NCI-H2227 treated with DMSO at 0.1 percent for 48 hours (cell line): ENCODE measurements around the gene AUTS2.

Experiments used
- DNase-seq: peaks from one replicate; lab custom pipeline; 2025; lab: John Stamatoyannopoulos, UW

AUTS2 gene

DNA sequence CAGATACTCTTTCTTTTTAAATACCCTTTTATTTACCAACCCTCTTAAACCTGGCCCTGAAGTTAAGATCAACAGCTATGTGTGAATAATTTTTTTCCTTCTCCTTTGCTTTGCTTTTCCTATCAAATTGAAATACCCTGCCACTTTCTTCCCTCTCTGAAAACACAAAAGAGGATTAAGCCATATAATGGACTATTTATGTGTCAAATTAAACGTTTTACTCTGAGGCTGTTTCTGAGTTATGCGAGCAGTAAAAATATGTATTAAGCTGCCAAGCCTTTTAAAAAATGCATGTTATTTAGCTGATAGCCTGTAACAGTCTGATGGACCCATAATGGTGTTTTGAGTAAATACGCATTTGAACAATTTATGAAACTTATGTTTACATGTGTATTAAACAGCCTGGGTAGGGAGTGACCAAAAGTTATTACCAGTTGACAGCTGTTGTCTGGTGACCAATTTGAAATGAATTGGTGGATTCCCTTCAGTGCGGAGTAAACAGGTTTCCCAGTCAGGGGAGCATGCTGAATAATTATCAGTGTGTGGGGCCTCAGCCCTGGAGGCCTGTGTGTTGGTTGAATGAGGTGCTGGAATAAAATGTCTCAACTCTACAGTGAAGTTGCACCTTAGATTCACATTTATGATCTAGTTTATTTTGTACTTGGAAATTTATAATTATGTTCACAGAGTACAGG, 89.6 kb downstream of the AUTS2 start:
- DNase-seq: peak; percentile 37

DNA sequence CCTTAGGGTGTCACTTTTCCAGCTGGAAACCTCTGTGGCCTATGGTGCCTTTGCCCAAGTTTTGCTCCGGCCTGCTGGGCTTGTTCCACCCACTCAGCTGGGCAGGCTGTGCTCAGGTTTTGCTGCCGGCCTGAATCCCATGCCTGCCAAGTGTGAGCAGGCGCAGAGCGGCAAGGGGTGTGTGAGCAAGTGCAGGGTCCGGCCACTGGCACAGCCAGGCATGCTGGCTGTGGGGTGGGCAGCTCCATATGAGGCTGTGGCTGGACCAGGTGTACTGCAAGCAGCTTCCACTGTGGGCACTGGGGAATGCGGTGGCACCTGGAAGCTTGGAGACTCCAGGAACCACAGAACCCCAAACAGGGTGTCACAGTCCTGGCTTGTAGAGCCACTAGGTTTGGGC, 92.1 kb downstream of the AUTS2 start:
- no peak for DNase-seq

DNA sequence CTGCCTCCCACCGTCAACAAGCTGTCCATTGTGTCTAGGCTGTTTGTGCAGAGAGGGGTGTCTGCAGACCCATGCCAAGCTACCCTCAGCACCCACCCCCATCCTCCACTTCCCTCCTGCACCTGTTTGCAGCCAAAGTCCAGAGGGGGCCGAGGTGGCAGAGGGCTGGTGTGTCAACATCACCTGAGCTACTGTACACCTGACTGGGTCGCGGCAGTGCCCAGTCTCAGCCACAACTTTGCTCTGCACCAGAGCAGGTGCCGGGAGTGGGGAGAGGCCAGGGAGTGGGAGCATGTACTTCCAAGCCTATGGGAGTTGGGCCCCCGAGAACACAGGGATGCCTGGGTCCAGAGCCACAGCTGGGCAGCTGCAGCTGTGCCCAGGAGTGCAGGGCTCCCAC, 93.1 kb downstream of the AUTS2 start:
- no peak for DNase-seq

DNA sequence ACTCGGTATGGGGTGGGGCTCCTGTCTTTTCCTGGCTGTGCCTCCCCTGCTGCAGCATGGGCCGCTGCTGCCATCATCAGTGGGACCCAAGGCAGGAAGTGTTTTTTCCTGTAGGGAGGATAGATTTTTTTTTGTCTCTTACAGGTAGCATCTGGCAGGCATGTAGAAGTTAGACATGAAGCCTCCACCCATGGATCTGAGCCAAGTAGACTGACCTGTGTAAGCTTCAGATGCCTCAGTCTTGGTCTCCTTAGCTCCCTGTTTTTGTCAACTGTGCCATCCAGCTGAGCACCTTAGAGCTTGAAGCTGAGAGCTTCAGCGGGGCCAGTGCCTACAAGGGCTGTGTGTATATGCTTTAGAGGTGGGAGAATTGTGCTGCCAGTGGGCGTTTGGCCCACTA, 93.5 kb downstream of the AUTS2 start:
- DNase-seq: no peak

DNA sequence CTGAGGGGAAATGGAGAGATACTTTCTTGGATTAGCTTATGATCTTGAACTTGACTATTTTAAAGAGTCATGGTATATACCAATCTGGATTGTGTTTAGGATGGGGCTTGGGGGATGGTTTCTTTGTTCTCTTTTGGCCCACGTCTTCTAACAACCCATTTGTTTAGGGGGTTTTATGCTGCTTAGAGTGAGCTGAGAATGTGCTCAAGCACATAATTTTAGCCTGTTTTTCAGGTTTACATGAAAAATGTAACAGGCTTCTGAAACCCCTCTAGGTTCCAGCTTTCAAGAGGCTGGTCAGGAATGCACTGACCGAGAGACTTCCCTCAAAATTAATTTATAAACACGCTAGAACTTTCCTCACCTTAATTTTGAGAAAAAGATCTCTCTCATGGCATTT, 94.3 kb downstream of the AUTS2 start:
- no peak for DNase-seq

DNA sequence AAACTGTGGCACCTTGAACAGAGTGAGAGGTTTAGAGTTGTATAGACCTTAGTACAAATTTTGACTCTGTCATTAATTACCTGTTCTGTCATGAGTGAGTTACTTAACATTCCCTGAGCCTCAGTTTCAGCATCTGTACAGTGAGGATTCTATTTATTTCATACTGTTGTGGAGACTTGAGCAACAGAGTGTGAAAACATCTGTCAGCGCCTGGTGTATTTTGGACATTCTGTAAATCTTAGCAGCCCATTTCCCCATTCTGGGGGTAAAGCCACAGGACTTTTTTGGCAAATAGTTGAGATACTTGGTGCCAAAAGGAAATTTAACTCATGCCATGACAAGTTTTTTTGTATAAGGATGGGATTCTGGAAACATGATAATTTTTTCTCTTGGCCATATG, 94.8 kb downstream of the AUTS2 start:
- DNase-seq: no peak

DNA sequence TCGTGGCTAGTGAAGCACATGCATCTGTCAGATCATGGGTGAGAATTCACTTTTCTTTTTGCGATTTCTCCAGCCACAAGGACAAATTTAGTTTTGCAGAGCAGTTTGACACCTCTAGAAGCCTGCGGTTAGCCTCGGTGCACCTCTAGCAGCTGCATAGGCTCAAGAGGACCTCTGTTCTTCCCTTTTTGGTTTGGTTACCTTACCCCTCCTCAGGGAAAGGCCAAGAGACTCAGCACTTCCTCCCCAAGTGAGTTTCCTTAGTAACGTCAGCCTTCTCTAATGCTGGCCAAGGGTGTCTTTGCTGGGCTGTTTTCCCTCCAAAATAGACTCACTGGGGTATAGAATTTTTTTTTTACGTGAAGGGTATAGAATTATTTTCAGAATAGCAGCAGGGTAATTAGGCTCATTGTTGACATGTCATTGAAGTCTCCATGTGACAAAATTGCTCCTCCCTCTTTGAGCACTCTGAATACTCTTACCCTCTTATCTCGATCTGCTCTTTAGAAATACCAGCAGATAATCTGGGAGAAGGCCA, 97.8 kb downstream of the AUTS2 start:
- no peak for DNase-seq

DNA sequence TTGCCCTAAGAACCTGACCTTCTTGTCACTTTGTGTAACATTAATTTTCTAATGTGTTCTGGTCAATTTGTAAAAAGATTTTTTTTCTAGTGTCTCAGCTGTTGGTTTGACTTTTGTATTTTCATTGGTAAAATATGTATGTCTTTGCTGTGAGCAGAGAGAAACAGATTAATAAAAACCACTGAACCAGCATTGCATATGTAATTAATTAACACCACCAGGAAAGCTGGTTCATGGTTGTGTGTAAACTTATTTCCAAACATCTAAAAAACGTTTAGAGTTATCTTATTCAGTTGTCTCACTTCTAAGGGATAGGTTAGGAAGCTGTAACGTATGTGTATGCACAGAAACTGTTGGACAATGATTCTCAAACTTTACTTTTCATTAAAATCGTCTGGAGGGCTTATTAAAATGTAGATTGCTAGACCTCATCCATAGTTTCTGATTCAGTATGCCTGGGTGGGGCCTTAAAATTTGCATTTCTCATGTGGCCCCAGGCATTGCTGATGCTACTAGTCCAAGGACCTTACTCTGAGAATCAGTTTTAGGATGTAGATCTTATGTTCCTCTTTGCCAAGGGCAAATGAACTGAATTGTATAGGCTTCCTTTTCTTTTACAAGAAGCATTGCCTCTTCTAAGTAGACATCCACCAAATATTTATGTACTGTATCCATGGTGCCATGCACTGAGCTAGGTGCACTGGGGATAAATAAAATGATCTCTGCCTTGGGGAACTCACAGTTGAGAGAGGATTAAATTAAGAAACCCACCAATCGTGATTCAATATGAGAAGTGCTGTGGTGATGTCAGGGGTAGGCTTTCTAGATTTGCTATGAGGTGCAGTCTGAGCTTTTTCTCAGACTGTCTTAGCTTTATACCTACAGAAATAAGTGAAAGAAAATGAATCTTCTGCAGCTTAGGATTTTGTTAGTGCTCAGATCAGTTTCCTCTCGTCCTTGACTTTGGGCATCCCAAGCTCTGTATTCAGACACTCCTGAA, 98.7 kb downstream of the AUTS2 start:
- DNase-seq: no peak

DNA sequence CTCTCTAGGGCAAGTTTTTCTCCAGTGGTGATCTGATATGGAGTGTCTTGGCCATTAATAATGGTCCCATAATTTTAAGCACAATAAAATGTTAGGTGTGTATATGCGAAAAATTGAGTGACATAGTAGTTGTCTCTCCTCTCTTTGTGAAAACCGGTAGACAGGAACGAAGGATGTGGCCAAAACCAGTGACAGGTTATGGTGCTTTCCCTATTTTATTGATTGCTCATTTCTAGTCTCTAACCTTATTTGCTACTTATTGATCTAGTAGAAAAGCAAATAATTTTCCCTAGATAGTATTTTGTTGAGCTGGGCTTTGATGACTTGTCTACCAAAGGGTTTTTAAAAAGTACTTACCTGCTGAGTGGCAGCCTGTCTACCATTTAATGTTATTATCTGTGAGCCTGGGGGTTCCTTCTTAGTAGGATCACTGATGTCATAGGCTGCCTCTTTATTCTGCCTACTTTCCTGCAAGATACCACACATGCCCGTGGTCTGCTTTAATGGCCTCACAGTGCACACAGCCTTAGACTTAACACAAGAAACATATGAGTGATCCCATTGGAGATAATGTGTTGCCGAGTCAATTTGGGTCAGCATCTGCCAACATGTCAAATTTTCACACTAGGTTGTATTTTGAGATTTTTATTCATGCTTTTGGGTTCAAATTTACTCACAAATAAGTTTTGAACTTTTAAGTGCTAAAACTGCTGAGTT, 100.0 kb downstream of the AUTS2 start:
- no peak for DNase-seq

DNA sequence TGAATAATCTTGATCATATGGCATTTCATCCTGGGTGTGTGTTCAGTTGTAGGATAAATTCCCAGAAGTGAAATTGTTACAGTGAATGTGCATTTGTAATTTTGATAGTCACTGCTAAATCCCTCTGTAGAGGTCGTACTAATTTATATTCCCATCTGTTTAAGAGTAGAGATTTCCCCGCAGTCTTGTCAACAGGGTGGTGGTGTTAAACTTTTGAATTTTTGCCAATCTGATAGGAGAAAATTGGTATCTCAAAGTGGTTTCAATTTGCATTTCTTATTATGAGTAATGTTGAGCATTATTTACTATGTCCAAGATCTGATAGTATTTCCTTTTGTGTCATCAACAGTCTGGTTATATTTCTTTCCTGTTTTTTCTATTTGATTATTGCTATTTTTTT, 101.7 kb downstream of the AUTS2 start:
- DNase-seq: no peak

DNA sequence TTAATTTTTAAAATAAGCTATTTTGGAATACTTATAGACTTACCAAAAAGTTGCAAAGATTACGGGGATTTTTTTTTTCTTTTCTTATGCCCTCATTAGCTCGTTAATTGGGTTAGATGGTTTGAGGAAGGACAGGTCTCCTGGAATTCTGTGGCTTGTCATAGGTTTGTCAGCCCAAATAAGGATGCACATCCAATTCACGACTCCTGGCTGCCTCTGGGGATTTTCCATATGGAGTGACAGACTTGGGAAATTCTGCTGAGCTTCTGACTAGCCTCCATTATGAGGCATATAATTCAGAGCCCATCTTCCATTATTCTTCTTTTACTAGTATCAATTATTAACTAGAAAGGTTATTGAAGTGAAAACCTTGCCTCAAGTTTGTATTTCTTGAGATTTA, 102.1 kb downstream of the AUTS2 start:
- DNase-seq: no peak

DNA sequence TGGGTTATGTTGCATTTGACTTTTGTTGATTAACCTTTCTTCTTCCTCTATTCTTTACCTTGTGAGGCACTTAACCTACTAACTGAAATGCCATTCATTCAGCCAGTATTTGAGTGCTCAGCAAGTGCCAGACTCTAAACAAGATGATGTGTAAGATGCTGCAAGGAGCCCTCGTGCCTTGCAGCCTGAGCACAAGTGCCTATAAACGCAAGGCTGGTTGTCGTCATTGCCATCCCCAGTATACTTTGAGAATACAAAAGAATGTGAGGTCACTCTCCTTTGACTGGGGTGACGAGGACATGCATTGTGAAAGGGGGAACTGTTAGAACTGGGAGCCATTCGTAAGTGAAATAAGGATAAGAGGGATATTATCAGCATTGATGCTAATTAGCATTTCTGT, 103.0 kb downstream of the AUTS2 start:
- DNase-seq: no peak

DNA sequence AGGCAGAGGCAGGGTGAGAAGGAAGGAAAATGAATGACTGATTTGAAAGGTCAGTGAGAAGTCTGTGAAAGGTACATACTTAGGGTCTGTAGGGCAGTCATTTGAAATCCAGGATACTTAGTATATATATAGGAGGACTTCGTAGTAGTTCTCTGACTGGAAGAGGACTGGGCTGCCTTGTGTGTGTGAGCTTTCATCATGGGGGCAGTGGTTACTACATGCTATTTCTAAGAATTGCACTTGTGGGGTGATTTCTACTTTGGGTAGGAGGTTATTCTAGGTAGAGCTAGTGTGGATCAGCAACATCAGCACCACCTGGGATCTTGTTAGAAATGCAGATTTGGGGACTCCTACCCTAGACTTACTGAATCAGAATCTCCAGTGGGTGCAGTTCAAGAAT, 104.1 kb downstream of the AUTS2 start:
- no peak for DNase-seq

DNA sequence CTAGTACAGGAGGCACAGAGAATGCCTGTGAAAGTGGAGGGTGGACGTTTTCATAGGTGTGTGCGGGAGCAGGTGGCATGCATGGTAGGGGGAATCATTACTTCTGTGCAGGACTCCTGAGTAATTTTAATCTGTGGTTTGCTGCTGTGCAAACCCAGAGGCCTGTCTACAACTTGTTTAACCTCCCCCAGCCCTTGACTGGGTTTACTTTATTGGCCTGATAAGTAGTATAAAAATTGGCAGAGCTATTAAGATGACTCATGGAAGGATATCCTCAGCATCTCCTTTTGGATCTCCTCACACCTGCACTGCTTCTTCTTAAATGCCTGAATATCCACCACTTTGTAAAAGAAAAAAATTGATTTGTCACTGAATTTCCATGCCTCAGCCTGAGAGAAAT, 104.8 kb downstream of the AUTS2 start:
- no peak for DNase-seq

DNA sequence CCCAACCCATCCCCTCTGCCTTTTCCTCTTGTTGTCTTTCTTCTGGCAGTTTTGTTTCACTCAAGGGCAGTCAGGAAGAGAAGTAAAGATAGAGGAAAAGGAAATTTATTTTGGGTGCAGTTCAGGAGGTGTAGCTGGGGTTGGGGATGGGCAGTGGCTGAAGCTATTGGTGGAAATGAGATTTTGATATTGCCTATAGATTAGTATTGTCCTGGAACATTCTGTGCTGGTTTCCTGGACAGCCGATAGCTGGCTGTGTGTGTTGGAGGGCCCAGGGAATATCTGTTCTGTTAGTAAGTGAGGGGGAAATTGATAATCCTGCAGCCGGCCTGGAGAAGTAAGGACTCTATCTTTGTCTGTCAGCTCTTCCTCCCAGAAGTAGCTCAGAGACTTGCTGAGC, 107.8 kb downstream of the AUTS2 start:
- no peak for DNase-seq

DNA sequence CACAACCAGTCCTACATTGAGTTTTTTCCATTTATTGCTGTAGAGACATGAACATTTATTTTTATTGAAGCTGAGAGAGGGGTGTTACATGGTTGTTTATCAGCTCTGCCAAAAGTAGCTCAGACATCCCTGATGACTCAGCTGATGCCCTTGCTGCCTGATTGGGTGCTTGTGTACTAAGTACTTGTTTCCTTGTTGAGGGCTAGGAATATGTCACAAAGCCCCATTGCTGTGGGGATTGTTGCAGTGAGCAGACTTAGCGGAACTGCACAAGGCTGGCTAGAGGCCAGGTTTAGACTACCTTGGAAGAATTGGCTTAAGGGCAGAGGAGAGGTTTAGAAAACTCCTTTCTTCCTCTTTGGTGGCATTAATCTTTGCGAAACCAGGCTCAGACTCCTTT, 110.6 kb downstream of the AUTS2 start:
- no peak for DNase-seq

DNA sequence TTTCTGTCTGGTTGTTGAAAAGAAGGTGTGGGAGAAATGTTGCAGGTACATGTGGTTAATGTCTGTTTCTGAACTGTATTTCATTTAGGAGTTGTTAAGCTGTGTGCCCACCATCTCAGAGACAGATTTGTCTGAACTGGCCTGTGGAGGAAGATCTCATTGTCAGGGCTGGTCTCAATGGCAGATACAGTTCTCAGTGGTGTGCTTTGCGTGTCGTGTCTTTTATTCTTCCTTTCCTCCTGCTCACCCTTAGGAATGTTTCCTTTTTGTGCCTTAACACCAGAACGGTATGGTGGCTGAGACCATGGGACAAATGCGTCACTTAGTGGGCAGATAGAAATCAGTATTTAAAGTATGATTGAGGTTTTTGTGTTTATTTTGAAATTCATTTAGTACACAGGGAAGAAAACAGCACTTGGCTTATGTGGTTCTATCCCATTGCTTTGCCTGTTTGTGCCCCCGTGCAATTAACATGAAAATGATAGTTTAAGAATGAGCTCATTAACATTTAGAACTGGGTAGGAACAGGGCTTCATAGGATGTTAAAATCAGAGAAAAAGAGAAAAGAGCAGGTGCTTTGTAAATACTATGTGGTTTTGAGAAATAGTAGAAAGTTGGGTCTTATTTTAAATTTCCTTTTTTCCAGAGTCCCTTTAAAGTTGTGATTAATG, 112.6 kb downstream of the AUTS2 start:
- DNase-seq: no peak

DNA sequence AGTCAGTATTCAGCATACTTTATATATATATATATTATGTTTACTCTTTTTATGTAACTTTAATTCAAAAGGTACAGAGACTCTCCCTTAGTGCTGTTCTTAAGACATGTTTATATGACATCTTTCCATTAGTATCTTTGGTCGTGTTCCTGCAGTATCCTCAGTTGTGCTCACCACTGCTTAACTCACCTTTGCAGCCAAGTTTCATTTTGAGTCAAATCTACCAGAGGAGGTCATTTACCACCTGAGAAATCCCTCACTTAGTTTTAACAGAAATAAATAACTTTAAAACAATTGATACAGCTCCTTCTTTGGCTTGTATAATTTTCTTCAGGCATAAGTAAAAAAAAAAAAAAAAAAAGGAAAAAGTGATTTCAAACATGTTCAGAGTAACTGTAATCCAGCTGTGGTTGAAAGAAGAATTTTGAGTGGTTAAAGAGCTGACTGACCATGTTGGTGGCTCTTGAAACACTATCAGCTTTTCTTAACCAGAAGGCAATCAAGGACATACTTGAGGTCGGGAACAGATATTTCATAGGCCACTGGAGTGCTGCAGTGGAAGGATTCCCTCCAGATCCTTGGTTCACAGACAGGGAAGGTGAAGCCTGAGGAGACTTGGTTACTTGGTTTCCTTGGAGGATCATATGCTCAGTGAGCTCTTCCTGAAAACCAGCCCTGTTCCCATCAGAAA, 116.8 kb downstream of the AUTS2 start:
- DNase-seq: no peak

DNA sequence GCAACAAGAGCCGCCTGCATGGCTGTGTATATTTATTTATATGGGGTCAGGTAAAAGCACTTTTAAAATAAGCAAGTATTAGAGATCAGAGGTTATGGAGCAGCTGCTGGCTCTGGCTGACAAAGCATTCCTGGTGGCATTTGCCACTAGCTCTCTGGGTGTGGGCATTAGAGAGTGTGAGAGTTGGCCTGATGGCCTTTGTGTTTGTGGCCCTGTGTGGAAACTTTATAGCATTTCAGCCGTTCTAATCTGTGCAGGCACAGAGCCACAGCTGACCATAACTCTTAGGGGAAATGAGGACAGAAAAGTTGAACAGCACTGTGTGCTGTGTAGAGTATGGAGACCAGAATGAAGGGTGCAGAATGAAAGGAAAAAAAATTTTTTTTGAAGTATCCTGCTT, 118.9 kb downstream of the AUTS2 start:
- no peak for DNase-seq

DNA sequence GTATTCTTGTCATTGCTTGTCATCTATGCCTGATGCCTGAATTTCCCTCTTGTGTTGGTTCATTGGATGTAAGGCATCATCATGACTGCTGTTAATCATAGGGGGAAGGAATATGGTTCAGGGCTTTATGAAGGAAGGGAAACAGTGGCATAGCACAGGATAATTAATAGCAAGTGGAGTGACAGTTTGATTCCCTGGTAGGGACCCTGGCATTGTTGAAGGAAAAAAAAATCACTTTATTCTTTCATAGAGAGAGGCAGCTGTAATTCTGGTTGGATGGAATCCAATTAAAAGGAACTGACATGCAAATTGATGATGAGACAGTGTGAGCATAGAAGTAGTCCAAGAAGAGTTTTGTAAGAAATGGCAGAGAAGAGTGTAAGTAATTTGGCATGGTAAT, 121.4 kb downstream of the AUTS2 start:
- DNase-seq: no peak

DNA sequence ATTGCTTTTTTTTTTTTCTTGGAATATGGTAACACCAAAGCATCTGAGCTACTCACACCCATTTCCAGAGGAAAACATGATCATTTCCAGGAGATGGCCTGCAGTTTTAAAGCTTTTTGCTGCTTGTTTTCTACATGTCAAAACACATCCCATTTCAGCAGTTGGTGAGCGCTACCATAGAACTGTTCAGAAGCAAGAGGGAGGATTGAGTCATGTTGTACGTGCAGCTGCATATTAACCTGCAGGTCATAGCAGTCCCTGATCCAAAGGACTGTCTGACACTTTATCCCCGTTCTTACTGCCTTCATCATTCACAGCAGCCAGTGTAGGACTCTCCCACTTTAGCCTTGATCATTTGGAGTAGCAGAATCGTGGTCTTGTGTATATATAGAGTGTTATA, 124.6 kb downstream of the AUTS2 start:
- peak; percentile 28 for DNase-seq
